ENCODE measurements around the gene FZR1.
A peak's percentile ranks its signal among the peaks of the same experiment; 100 is the strongest.

DNA sequence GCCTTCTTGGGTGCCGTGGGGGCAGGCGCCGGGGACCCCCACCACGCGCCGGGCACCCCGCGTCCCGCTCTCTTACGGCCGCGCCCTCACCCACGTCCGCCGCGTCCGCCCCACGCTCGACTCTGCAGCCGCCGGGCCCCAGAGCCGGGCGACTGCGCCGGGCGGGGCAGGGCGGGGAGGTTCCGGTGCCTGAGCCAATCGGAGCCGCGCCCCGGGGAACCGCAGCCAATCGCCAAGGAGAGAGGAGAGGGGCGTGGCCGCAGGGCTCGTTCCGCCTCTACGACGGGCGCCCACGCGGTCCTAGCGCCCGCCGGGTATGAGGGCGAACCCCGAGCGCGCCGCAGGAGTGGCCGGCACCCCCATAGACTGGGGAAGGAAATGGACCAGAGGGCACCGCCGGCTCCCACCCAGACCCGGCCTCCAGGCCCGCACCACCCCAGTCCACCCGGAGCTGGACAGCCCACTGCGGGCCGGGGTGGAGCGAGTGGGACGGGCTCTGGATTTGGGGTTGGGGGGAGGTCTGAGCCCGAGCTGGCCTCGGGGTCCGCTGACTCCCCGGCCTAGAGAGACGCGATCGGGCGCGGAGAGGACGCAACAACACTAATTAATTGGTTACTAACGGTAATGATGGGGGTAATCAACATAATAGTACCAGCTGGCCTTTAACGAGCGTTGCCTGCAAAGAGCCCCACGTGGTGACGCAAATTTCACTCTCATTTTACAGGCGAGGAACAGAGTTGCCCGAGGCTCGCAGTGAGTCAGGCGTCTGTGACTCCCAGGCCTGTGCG is 51.5 kb downstream of the FZR1 start, which contains the start of gene MFSD12:
- TF ChIP-seq EZH2 (IDR thresholded peaks at IDR 0.05; ENCODE audit: low read depth, low read length, severe bottlenecking) (no peak), JUND (IDR thresholded peaks at IDR 0.05; ENCODE audit: low read length) (no peak), POLR2A (IDR thresholded peaks at IDR 0.05; ENCODE audit: control extremely low read depth in 1 of 2, low read depth in 2 of 2, low read length in 2 of 2) (0 out of 3 replicates have a peak, but pooled peaks of 1 of the 2 experiments have one; percentile 12), CREB1 (IDR thresholded peaks at IDR 0.05) (peak; percentile 79), POLR2AphosphoS5 (IDR thresholded peaks at IDR 0.05; ENCODE audit: low read depth, low read length) (no peak), CEBPB (IDR thresholded peaks at IDR 0.05; ENCODE audit: low read depth, low read length) (no peak), EP300 (IDR thresholded peaks at IDR 0.05; ENCODE audit: borderline replicate concordance in 1 of 2, low read depth in 2 of 2, low read length in 2 of 2) (no peak; a peak in 1 of 3 replicates), SIN3A (conservative IDR thresholded peaks at IDR 0.05 in 1 of 2, IDR thresholded peaks at IDR 0.05 in 1 of 2; ENCODE audit: low read depth in 1 of 2, low read length in 2 of 2) (no peak), EGR1 (IDR thresholded peaks at IDR 0.05; ENCODE audit: borderline replicate concordance, low read depth, low read length) (peak; percentile 61), TBP (IDR thresholded peaks at IDR 0.05; ENCODE audit: low read depth, low read length) (no peak)
- TF ChIP-seq, protein P1, sequence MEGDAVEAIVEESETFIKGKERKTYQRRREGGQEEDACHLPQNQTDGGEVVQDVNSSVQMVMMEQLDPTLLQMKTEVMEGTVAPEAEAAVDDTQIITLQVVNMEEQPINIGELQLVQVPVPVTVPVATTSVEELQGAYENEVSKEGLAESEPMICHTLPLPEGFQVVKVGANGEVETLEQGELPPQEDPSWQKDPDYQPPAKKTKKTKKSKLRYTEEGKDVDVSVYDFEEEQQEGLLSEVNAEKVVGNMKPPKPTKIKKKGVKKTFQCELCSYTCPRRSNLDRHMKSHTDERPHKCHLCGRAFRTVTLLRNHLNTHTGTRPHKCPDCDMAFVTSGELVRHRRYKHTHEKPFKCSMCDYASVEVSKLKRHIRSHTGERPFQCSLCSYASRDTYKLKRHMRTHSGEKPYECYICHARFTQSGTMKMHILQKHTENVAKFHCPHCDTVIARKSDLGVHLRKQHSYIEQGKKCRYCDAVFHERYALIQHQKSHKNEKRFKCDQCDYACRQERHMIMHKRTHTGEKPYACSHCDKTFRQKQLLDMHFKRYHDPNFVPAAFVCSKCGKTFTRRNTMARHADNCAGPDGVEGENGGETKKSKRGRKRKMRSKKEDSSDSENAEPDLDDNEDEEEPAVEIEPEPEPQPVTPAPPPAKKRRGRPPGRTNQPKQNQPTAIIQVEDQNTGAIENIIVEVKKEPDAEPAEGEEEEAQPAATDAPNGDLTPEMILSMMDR (IDR thresholded peaks at IDR 0.05; ENCODE audit: control extremely low read depth in 1 of 3, insufficient read depth in 1 of 3, low read depth in 1 of 3, low read length in 3 of 3): 0 out of 4 replicates have a peak, but pooled peaks of 1 of the 3 experiments have one; percentile 1
- TF ChIP-seq, protein P2, sequence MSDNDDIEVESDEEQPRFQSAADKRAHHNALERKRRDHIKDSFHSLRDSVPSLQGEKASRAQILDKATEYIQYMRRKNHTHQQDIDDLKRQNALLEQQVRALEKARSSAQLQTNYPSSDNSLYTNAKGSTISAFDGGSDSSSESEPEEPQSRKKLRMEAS (IDR thresholded peaks at IDR 0.05): no peak; the same call in 1 of the 2 replicates
- TF ChIP-seq, protein P3, sequence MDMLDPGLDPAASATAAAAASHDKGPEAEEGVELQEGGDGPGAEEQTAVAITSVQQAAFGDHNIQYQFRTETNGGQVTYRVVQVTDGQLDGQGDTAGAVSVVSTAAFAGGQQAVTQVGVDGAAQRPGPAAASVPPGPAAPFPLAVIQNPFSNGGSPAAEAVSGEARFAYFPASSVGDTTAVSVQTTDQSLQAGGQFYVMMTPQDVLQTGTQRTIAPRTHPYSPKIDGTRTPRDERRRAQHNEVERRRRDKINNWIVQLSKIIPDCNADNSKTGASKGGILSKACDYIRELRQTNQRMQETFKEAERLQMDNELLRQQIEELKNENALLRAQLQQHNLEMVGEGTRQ (IDR thresholded peaks at IDR 0.05; ENCODE audit: low read length): no peak
